Activated naive CD8-positive, alpha-beta T cell (primary cell): ENCODE measurements around the gene MCRS1.
"Not testable (repeated sequence)": the region's sequence is repeated elsewhere in the genome, so short reads cannot be mapped to it uniquely, and the experiment has no call there.

Experiments used
- H3K27ac Mint-ChIP-seq: one replicate; pipeline ENCODE4 v1.8.0; 2021; ENCODE audit warnings: mixed read lengths
- H3K27me3 Mint-ChIP-seq: one replicate; pipeline ENCODE4 v1.8.0; 2021; ENCODE audit warnings: mixed read lengths
- H3K36me3 Mint-ChIP-seq: one replicate; pipeline ENCODE4 v1.8.0; 2021; ENCODE audit warnings: mixed read lengths
- H3K4me1 Mint-ChIP-seq: one replicate; pipeline ENCODE4 v1.8.0; 2021; ENCODE audit warnings: low read depth, mixed read lengths
- H3K4me3 Mint-ChIP-seq: one replicate; pipeline ENCODE4 v1.8.0; 2021; ENCODE audit warnings: mild to moderate bottlenecking, mixed read lengths
- H3K9me3 Mint-ChIP-seq: one replicate; pipeline ENCODE4 v1.8.0; 2021; ENCODE audit warnings: low read depth, mixed read lengths

Gene MCRS1

GRCh38 chr12:49567611-49568441, at the start of gene MCRS1:
Gene MCRS1 (minus strand): TSS chr12:49568142. CDS start chr12:49566731, 1,411 bp downstream.
- H3K27ac Mint-ChIP-seq = peak within 1 kb of the TSS; percentile 99
- no peaks in the 10 kb centered on the region for H3K9me3 Mint-ChIP-seq
- H3K27me3 Mint-ChIP-seq = no peaks in the 10 kb centered on the region
- no peaks in the 10 kb centered on the region for H3K36me3 Mint-ChIP-seq
- H3K4me1 Mint-ChIP-seq = peaks cover 55% of the 10 kb centered on the region
- peak within 1 kb of the TSS; percentile 97 for H3K4me3 Mint-ChIP-seq

- Mint-ChIP-seq H3K4me1 (peaks cover 16% of the 10 kb centered on the region), H3K4me3 (no peak overlapping the region), H3K27ac (no peak overlapping the region), H3K9me3 (no peaks in the 10 kb centered on the region), H3K27me3 (peaks cover 3% of the 10 kb centered on the region), H3K36me3 (peaks cover 4% of the 10 kb centered on the region)
Measured at GRCh38 chr12:49616533-49617219, 48.7 kb upstream of the MCRS1 start.

GRCh38 chr12:49615725-49616124, 47.8 kb upstream of the MCRS1 start:
- Mint-ChIP-seq H3K27ac (no peak overlapping the region), H3K9me3 (no peaks in the 10 kb centered on the region), H3K36me3 (peaks cover 4% of the 10 kb centered on the region), H3K4me1 (peaks cover 8% of the 10 kb centered on the region), H3K27me3 (peaks cover 3% of the 10 kb centered on the region), H3K4me3 (no peak overlapping the region)

- Mint-ChIP-seq H3K36me3 (peaks cover 4% of the 10 kb centered on the region), H3K27me3 (peaks cover 3% of the 10 kb centered on the region), H3K9me3 (no peaks in the 10 kb centered on the region), H3K4me3 (no peak overlapping the region), H3K4me1 (peaks cover 6% of the 10 kb centered on the region), H3K27ac (no peak overlapping the region)
Measured at GRCh38 chr12:49612210-49612609, 44.3 kb upstream of the MCRS1 start.

GRCh38 chr12:49610785-49611184, 42.8 kb upstream of the MCRS1 start:
- H3K27me3 Mint-ChIP-seq, H3K4me3 Mint-ChIP-seq, H3K36me3 Mint-ChIP-seq, H3K4me1 Mint-ChIP-seq, H3K27ac Mint-ChIP-seq, H3K9me3 Mint-ChIP-seq: not testable (repeated sequence)

GRCh38 chr12:49609875-49610154, 41.9 kb upstream of the MCRS1 start:
- Mint-ChIP-seq H3K27ac (no peak overlapping the region), H3K9me3 (no peaks in the 10 kb centered on the region), H3K4me3 (no peak overlapping the region), H3K4me1 (peaks cover 4% of the 10 kb centered on the region), H3K36me3 (peaks cover 4% of the 10 kb centered on the region), H3K27me3 (peaks cover 3% of the 10 kb centered on the region)

GRCh38 chr12:49609059-49609874, 41.3 kb upstream of the MCRS1 start:
- Mint-ChIP-seq H3K9me3 (no peaks in the 10 kb centered on the region), H3K27ac (no peak overlapping the region), H3K4me1 (peaks cover 4% of the 10 kb centered on the region), H3K4me3 (no peak overlapping the region), H3K27me3 (peaks cover 3% of the 10 kb centered on the region), H3K36me3 (peaks cover 4% of the 10 kb centered on the region)

- not testable (repeated sequence) for H3K27ac Mint-ChIP-seq, H3K9me3 Mint-ChIP-seq, H3K4me1 Mint-ChIP-seq, H3K27me3 Mint-ChIP-seq, H3K4me3 Mint-ChIP-seq, H3K36me3 Mint-ChIP-seq
Measured at GRCh38 chr12:49605539-49605938, 37.6 kb upstream of the MCRS1 start, which contains the start of gene FAM186B. Gene FAM186B (minus strand): TSS chr12:49605639. CDS start chr12:49605477, 162 bp downstream.

- Mint-ChIP-seq H3K27me3 (no peaks in the 10 kb centered on the region), H3K27ac (no peak overlapping the region), H3K9me3 (no peaks in the 10 kb centered on the region), H3K4me1 (peaks cover 4% of the 10 kb centered on the region), H3K36me3 (no peaks in the 10 kb centered on the region), H3K4me3 (no peak overlapping the region)
Measured at GRCh38 chr12:49604856-49605255, 36.9 kb upstream of the MCRS1 start.

- Mint-ChIP-seq H3K27me3 (no peaks in the 10 kb centered on the region), H3K4me1 (peaks cover 4% of the 10 kb centered on the region), H3K36me3 (no peaks in the 10 kb centered on the region), H3K27ac (no peak overlapping the region), H3K4me3 (no peak overlapping the region), H3K9me3 (no peaks in the 10 kb centered on the region)
Measured at GRCh38 chr12:49603721-49604120, 35.8 kb upstream of the MCRS1 start.

- H3K27me3 Mint-ChIP-seq = no peaks in the 10 kb centered on the region
- no peaks in the 10 kb centered on the region for H3K4me1 Mint-ChIP-seq
- no peak overlapping the region for H3K4me3 Mint-ChIP-seq
Measured at GRCh38 chr12:49599961-49600360, 32.0 kb upstream of the MCRS1 start.

GRCh38 chr12:49598527-49598926, 30.6 kb upstream of the MCRS1 start:
- H3K4me3 Mint-ChIP-seq = no peak overlapping the region
- H3K9me3 Mint-ChIP-seq = no peaks in the 10 kb centered on the region
- no peaks in the 10 kb centered on the region for H3K36me3 Mint-ChIP-seq
- no peaks in the 10 kb centered on the region for H3K4me1 Mint-ChIP-seq
- no peaks in the 10 kb centered on the region for H3K27me3 Mint-ChIP-seq
- no peak overlapping the region for H3K27ac Mint-ChIP-seq

More at GRCh38 chr12:49599961-49600360, 32.0 kb upstream of the MCRS1 start:
- H3K27ac Mint-ChIP-seq = no peak overlapping the region
- no peaks in the 10 kb centered on the region for H3K9me3 Mint-ChIP-seq
- no peaks in the 10 kb centered on the region for H3K36me3 Mint-ChIP-seq

- no peak overlapping the region for H3K4me3 Mint-ChIP-seq
- no peaks in the 10 kb centered on the region for H3K27me3 Mint-ChIP-seq
- no peak overlapping the region for H3K27ac Mint-ChIP-seq
- no peaks in the 10 kb centered on the region for H3K4me1 Mint-ChIP-seq
- H3K9me3 Mint-ChIP-seq = peaks cover 3% of the 10 kb centered on the region
- peaks cover 18% of the 10 kb centered on the region for H3K36me3 Mint-ChIP-seq
Measured at GRCh38 chr12:49588721-49589516, 21.0 kb upstream of the MCRS1 start.

- H3K36me3 Mint-ChIP-seq = peaks cover 20% of the 10 kb centered on the region
- H3K27me3 Mint-ChIP-seq = no peaks in the 10 kb centered on the region
- H3K4me1 Mint-ChIP-seq = no peaks in the 10 kb centered on the region
- no peak overlapping the region for H3K4me3 Mint-ChIP-seq
- peaks cover 3% of the 10 kb centered on the region for H3K9me3 Mint-ChIP-seq
- no peak overlapping the region for H3K27ac Mint-ChIP-seq
Measured at GRCh38 chr12:49588281-49588680, 20.3 kb upstream of the MCRS1 start.
